Activated naive CD4-positive, alpha-beta T cell treated with anti-CD3 and anti-CD28 coated beads for 36 hours (primary cell): ENCODE data around the gene WNK2. TPM values are rescaled to one million over a fixed set of nuclear protein-coding genes. Genes with fewer than 3 reads are reported as not detected.

ENCODE experiments used
- CTCF ChIA-PET: fragments of 350-600 bp; sonication (Branson Sonifier 250); formaldehyde crosslinking; loops from one replicate; lab custom pipeline; 2021; ENCODE audit warnings: antibody characterized with exemption; lab: Charles Lee
- DNase-seq: peaks from one replicate; pipeline ENCODE4 v3.0.0-alpha.2; 2020
- H3K27ac Mint-ChIP-seq: one replicate; pipeline ENCODE4 v1.8.0; 2021; ENCODE audit warnings: mild to moderate bottlenecking, mixed read lengths
- H3K27me3 Mint-ChIP-seq: one replicate; pipeline ENCODE4 v1.8.0; 2021; ENCODE audit warnings: low read depth, mixed read lengths
- H3K36me3 Mint-ChIP-seq: one replicate; pipeline ENCODE4 v1.8.0; 2021; ENCODE audit warnings: low read depth, mixed read lengths
- H3K4me1 Mint-ChIP-seq: one replicate; pipeline ENCODE4 v1.8.0; 2021; ENCODE audit warnings: low read depth, mixed read lengths
- H3K4me3 Mint-ChIP-seq: one replicate; pipeline ENCODE4 v1.8.0; 2021; ENCODE audit warnings: mild to moderate bottlenecking, moderate library complexity, mixed read lengths
- H3K9me3 Mint-ChIP-seq: one replicate; pipeline ENCODE4 v1.8.0; 2021; ENCODE audit warnings: mixed read lengths
- intact Hi-C: fragments of 100-400 bp; cut with micrococcal nuclease; formaldehyde crosslinking; loops from one replicate; pipeline ENCODE4 v1.15.1; 2023
- total RNA-seq, 2 experiments: library from RNA; stranded (reverse); gene quantifications; one replicate each; pipeline ENCODE4 v1.2.3, GENCODE V29; 2021

Gene WNK2
- total RNA-seq, 2 experiments from 2014 or later = 5.2 to 5.8 TPM

DNA sequence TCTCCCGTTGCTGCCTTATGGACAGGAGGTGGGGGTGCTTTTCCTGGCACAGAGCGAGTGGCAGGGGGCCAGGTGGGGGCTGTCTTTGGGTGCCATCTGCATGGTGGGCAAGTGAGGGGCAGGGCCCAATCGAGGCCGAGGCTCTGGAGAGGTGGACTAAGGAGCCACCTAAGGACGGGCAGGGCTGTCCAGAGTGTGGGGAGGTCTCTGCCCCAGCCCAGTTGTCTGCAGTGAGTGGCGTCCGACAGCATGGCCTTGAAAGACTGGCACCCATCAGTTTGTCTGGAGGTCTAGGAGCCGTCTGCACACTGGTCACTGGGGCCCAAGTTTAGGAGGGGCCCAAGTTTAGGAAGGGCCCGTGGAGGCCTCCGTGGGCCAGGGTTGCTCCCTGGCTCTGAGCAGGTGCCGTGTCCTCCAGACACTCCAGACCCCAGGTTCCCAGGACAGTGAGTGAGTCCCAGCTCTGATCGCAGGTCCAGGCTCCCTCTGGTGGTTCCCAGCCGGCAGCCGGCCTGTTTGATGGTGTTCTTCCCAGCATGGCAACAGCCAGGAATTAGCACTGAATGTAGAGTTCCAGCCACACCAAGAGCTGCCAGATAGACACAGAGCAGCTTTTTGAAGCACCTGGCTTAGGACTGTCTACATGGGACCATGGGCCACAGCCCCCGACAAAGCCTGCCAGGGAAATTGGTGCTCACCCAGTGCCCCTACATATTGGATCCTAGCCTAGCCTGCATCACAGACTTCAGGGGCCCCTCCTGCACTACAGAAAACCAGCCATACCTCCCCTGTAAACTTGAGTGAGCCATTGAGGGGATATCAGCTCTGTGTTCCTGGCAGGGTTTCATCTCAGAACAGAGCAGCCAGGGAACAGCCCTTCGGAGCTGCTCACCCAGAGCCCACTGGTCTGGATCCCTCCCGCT is 120.9 kb downstream of the WNK2 start:
- H3K4me1 Mint-ChIP-seq = no peaks in the 10 kb centered on the region
- DNase-seq = peak; percentile 44
- H3K27me3 Mint-ChIP-seq = no peaks in the 10 kb centered on the region
- CTCF ChIA-PET = interaction anchor here (1.0 to 1.6 kb wide), 3 partner anchors 22 to 187 kb away, joined by 3 to 6 read pairs (median 3); no protein-coding TSS in a partner anchor
- H3K9me3 Mint-ChIP-seq = no peaks in the 10 kb centered on the region
- intact Hi-C loops = loop anchor here (2.0 kb wide), 1 partner anchor 348 kb away; no protein-coding TSS in a partner anchor
- no peak overlapping the region for H3K27ac Mint-ChIP-seq
- H3K4me3 Mint-ChIP-seq = no peak overlapping the region
- H3K36me3 Mint-ChIP-seq = no peaks in the 10 kb centered on the region

DNA sequence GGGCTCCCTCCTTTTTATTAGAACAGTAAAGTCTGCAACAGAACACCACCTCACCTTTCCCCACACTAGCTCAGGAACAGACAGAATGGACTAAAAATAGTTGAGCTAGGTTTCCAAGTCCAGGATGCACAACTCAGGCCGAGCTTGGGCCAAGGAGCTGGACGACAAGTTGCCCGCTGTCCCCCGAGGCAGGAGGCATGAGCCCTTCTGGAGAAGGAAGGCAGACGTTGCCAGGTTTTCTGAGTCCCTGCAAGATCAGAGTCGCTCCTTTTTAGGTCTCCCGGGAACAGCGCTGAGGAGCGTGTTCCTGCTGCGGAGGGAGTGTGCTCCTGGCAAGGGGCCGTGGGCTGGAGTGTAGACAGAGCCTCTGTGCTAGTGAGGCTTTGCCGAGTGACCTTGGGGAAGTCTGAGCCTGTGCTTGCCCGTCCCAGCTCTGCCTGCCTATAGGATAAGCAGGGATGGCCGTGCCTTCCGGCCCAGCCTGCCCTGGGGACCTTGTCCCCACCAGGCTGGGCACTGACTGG is 121.6 kb downstream of the WNK2 start:
- Mint-ChIP-seq H3K4me3 (no peak overlapping the region), H3K4me1 (no peaks in the 10 kb centered on the region), H3K27me3 (no peaks in the 10 kb centered on the region), H3K9me3 (no peaks in the 10 kb centered on the region), H3K36me3 (no peaks in the 10 kb centered on the region), H3K27ac (no peak overlapping the region)
- CTCF ChIA-PET = interaction anchor here (1.0 to 1.6 kb wide), 3 partner anchors 21 to 187 kb away, joined by 3 to 6 read pairs (median 3); no protein-coding TSS in a partner anchor
- no peak for DNase-seq
- intact Hi-C loops = loop anchor here (2.0 kb wide), 1 partner anchor 349 kb away; no protein-coding TSS in a partner anchor

DNA sequence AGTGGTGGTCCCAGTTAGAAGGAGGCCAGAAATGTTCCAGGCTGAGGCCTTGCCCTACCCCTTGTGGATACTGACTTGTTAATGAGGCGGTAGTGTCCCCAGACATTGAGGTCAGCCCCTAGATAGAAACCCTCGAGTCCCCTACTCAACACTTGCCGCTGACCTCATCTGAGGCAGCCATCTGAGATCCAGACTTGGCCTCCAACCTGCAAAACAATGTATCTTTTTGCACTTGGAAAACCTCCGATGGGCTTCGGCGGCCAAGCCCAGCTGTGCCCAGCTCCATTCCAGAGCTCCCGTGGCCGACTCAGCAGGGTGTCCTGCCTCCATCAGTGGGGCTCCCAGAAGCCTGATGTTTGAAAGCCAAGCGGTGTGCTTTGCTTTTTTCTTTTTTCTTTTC is 122.1 kb downstream of the WNK2 start:
- CTCF ChIA-PET = interaction anchor here (1.6 kb wide), 1 partner anchor 145 kb away, joined by 6 read pairs; no protein-coding TSS in a partner anchor
- intact Hi-C loops = no loop called here
- H3K4me1 Mint-ChIP-seq = no peaks in the 10 kb centered on the region
- no peaks in the 10 kb centered on the region for H3K36me3 Mint-ChIP-seq
- H3K4me3 Mint-ChIP-seq = no peak overlapping the region
- no peak for DNase-seq
- H3K9me3 Mint-ChIP-seq = no peaks in the 10 kb centered on the region
- no peaks in the 10 kb centered on the region for H3K27me3 Mint-ChIP-seq
- H3K27ac Mint-ChIP-seq = no peak overlapping the region

DNA sequence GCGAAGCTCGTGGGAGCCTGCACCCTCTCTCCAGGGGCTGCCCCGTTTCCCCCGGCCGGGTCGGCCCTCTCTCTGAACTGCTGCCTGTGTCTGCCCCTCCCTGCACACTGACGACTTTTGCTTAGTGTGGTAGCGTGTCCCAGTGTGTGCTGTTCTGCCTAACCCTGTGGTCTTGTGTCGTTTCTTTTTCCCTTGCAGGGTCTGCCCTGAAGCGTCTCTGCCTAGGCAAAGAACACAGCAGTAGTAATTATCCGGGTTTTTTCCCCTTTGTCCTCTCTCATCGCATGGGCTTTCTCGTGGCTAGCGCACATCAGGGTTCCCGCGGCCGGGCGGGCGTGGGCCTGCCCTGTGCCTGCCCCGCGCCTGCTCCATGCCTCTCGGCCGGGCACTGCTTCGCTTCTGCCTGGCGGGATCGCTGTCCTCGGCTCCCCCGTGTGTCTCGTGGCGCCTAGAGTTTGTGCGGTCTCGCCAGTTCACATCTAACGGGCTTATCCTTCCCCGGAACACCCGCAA is 122.7 kb downstream of the WNK2 start:
- intact Hi-C loops = no loop called here
- H3K9me3 Mint-ChIP-seq = no peaks in the 10 kb centered on the region
- H3K4me3 Mint-ChIP-seq = no peak overlapping the region
- no peaks in the 10 kb centered on the region for H3K27me3 Mint-ChIP-seq
- no peaks in the 10 kb centered on the region for H3K4me1 Mint-ChIP-seq
- no peaks in the 10 kb centered on the region for H3K36me3 Mint-ChIP-seq
- no peak for DNase-seq
- CTCF ChIA-PET = interaction anchor here (0.6 kb wide), 1 partner anchor 275 kb away, joined by 3 read pairs; no protein-coding TSS in a partner anchor
- peak overlapping the region; percentile 17 for H3K27ac Mint-ChIP-seq

DNA sequence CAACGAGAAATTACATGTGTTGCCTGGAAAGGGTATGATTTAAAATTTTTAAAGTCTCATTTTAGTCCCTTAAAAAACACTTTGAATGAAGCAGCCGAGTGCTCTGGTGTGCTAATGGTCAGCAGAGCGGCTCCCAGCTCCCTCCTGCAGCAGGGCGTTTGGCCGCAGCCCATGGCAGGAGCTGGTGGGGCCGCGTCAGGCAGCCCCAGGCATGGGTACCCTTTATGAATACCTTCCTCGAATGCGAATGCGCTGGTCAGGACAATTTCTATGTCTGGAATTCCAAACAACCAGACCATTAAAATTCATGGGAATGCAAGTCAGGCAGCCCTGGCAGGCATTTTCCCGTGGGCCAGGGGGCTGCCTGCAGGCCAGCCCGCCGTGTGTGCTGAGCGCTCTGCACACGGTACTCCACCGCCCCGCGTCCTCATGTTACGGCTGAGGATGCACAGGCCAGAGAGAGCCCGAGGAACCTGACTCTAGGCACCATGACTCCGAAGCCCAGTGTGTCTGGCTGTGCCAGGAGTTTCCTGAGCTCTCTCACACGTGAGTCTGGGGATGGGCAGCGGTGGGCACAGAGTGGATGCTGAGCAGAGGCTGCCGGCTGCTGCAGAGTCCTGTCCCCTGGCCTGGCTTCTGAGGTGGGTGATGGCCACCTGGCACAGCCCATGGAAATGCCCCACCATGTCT is 123.7 kb downstream of the WNK2 start:
- H3K4me3 Mint-ChIP-seq = no peak overlapping the region
- intact Hi-C loops = no loop called here
- no peak for DNase-seq
- no peaks in the 10 kb centered on the region for H3K4me1 Mint-ChIP-seq
- no peaks in the 10 kb centered on the region for H3K27me3 Mint-ChIP-seq
- H3K36me3 Mint-ChIP-seq = no peaks in the 10 kb centered on the region
- no peaks in the 10 kb centered on the region for H3K9me3 Mint-ChIP-seq
- CTCF ChIA-PET = no interaction called here
- H3K27ac Mint-ChIP-seq = no peak overlapping the region

DNA sequence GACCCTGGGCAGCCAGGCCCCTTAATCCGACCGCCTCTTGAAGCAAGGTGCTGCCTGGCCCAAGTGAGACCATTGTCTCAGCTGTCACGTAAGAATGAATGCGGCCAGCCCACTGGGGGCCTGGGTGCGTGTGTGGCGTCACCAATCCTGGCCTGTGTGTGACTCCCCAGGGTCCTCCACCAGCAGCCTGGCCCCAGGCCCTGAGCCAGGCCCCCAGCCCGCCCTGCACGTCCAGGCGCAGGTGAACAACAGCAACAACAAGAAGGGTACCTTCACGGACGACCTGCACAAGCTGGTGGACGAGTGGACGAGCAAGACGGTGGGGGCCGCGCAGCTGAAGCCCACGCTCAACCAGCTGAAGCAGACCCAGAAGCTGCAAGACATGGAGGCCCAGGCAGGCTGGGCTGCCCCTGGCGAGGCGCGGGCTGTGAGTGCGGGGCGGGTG is 124.2 kb downstream of the WNK2 start:
- DNase-seq = no peak
- CTCF ChIA-PET = no interaction called here
- Mint-ChIP-seq H3K4me3 (no peak overlapping the region), H3K27ac (no peak overlapping the region), H3K36me3 (no peaks in the 10 kb centered on the region), H3K9me3 (no peaks in the 10 kb centered on the region), H3K27me3 (no peaks in the 10 kb centered on the region), H3K4me1 (no peaks in the 10 kb centered on the region)
- intact Hi-C loops = no loop called here

DNA sequence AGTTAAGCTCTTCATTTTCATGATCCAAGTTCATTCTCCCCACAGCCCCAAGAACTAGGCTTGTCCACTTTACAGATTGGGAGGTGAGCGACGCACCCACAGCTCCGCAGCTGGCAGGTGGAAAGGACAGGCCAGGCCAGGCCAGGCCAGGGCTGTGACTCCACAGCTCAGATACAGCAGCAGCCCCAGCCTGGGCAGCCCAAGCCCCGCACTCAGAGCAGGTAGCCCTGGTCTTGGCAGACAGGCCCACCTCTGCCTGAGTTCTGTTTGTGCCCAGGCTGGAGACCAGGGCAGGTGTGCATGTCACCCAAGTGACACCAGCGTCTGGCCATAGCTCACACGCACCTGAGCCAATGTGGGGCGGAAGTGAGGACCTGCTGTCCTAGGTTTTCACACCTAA is 124.7 kb downstream of the WNK2 start:
- intact Hi-C loops = no loop called here
- H3K36me3 Mint-ChIP-seq = no peaks in the 10 kb centered on the region
- H3K27ac Mint-ChIP-seq = no peak overlapping the region
- no peaks in the 10 kb centered on the region for H3K9me3 Mint-ChIP-seq
- no peak overlapping the region for H3K4me3 Mint-ChIP-seq
- H3K27me3 Mint-ChIP-seq = no peaks in the 10 kb centered on the region
- no peaks in the 10 kb centered on the region for H3K4me1 Mint-ChIP-seq
- no peak for DNase-seq
- CTCF ChIA-PET = no interaction called here

DNA sequence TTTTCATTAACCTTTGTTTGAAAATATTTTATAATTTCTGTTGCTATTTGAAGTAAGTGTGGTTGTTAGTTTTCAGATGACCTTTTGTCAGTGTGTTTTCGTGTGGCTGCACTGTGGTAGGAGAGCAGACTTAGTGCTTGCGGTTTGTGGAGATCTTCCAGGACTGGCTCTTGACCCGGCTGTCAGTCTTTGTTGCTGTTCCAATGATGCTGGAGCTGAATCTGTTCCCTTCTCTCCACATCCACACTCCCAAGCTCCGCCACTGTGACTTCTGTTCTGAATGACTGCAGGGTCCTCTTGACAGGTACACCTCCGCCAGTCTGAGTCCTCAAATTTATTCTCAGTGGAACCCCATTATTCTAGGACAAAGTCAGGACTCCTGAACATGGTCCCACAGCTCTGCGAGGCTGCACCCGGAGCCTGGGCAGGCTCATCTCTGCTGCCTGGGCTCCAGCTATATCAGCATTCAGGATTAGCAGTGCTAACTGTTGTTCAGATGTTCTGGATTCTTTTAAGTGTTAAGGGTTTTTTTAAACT is 126.0 kb downstream of the WNK2 start:
- no peaks in the 10 kb centered on the region for H3K27me3 Mint-ChIP-seq
- CTCF ChIA-PET = no interaction called here
- H3K27ac Mint-ChIP-seq = no peak overlapping the region
- intact Hi-C loops = no loop called here
- H3K9me3 Mint-ChIP-seq = no peaks in the 10 kb centered on the region
- H3K4me1 Mint-ChIP-seq = no peaks in the 10 kb centered on the region
- DNase-seq = no peak
- H3K36me3 Mint-ChIP-seq = no peaks in the 10 kb centered on the region
- no peak overlapping the region for H3K4me3 Mint-ChIP-seq

DNA sequence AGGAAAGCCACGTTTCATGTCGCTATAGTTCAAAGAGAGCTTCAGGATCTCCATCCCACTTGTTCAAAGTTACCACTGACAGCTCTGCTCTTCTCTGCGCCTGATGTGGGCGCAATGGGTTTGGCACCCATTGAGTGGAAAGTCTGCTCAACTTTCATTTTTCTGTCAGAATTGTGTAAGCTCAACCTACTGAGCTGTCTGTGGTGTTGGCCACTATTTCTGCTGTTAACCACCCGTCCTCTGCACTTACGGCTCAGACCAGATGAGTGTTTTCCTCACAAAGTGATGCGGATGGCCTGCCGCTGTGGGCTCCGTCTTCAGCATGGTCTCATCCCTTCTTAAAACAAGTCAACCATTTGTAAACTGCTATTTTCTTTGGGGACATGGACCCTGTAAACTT is 131.2 kb downstream of the WNK2 start:
- intact Hi-C loops = no loop called here
- DNase-seq = no peak
- CTCF ChIA-PET = no interaction called here

DNA sequence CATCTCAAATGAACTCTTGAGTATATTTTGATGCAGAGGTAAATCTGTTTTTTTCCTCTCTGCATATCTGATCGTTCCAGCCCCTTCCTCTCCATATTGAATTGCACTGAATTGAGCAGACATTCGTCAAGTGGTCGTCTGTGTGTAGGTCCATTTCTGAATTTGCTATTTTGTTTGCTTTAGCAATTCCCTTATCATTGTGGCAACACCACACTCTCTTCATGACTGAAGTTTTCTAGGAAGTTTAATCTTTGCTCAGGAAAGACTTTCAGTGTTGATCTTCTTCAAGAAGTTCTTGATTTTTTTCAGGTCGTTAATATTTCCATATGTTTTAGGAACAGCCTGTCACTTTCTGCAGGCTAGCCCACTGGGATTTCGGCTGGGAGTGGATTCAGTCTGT is 132.0 kb downstream of the WNK2 start:
- no peak for DNase-seq
- CTCF ChIA-PET = interaction anchor here (0.6 kb wide), 1 partner anchor 26 kb away, joined by 3 read pairs; no protein-coding TSS in a partner anchor
- Mint-ChIP-seq H3K36me3 (no peaks in the 10 kb centered on the region), H3K9me3 (no peaks in the 10 kb centered on the region), H3K27me3 (peaks cover 5% of the 10 kb centered on the region), H3K4me3 (no peak overlapping the region), H3K4me1 (peaks cover 4% of the 10 kb centered on the region), H3K27ac (no peak overlapping the region)
- intact Hi-C loops = no loop called here

More for the DNA sequence above, 131.2 kb downstream of the WNK2 start:
- Mint-ChIP-seq H3K27me3 (peaks cover 5% of the 10 kb centered on the region), H3K4me3 (no peak overlapping the region), H3K4me1 (peaks cover 4% of the 10 kb centered on the region), H3K36me3 (no peaks in the 10 kb centered on the region), H3K27ac (no peak overlapping the region), H3K9me3 (no peaks in the 10 kb centered on the region)

DNA sequence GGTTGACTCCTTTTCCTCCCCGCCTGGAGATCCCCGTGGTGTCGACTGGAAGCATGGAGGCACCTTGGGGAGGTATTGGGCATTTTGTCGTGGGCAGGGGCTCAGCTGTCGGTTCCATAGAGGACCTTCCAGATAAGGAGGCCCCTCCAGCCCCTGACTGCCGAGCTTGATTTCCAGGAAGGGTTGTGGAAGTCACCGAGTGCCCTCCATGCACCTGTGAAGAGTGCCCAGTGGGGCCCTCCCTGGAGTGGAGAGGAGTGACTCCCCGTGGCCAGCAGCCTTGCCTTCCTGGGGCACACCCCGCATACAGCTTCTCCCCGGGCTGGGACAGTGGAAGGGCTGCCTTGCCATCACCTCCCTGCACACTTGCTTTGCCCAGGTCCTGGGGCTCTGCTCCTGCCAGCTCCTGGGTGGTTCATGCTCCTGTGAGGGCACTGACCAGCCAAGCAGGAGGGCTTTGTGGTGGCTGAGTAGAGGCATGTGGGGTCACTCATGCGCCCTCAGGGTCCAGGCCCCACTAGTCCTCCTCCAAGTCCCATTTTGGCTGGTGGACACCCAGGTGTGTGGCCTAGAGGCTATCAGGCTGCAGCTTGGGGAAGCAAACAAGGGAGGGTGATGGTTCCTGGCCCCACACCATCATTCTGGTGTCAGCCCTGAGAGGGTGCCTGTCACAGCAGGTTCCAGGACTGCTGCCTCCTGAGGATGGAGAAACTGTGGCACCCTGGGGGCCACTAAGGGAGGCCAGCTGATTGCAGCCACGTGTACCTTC is 133.0 kb downstream of the WNK2 start:
- intact Hi-C loops = no loop called here
- peaks cover 5% of the 10 kb centered on the region for H3K27me3 Mint-ChIP-seq
- no peaks in the 10 kb centered on the region for H3K9me3 Mint-ChIP-seq
- DNase-seq = no peak
- H3K4me1 Mint-ChIP-seq = peaks cover 4% of the 10 kb centered on the region
- no peak overlapping the region for H3K27ac Mint-ChIP-seq
- H3K36me3 Mint-ChIP-seq = no peaks in the 10 kb centered on the region
- CTCF ChIA-PET = no interaction called here
- H3K4me3 Mint-ChIP-seq = no peak overlapping the region
